Thyroid gland (tissue), 4 donors: ENCODE results near the gene PCDHA1. TPM values are rescaled to one million over a fixed set of nuclear protein-coding genes. Genes with fewer than 3 reads are reported as not detected.
"Not testable (repeated sequence)": the region's sequence is repeated elsewhere in the genome, so short reads cannot be mapped to it uniquely, and the experiment has no call there.

Source experiments
- DNase-seq, 2 donors: peaks; one replicate each; pipeline ENCODE4 v3.0.0-alpha.2; 2019
- H3K27ac ChIP-seq, 3 donors: fragments of 200-600 bp; sonication (generic); 1 replicate in 2 of 3; 2 replicates in 1 of 3; pipeline ENCODE4 v1.5.1; 2016 to 2019; ENCODE audit warnings: mild to moderate bottlenecking in 1 of 3, moderate library complexity in 1 of 3
- H3K27me3 ChIP-seq: fragments of 200-600 bp; sonication (generic); one replicate; pipeline ENCODE4 v1.5.1; 2019
- H3K36me3 ChIP-seq, 2 donors: fragments of 200-600 bp; sonication (generic); one replicate each; pipeline ENCODE4 v1.5.1; 2016 to 2019
- H3K4me1 ChIP-seq, 2 donors: fragments of 200-600 bp; sonication (generic); one replicate each; pipeline ENCODE4 v1.5.1; 2017 to 2019
- H3K4me3 ChIP-seq, 3 donors: fragments of 200-600 bp; sonication (generic); replicated peaks in 1 of 3; 1 replicate in 2 of 3; 2 replicates in 1 of 3; pipeline ENCODE4 v1.5.1; 2016; ENCODE audit warnings: mild to moderate bottlenecking in 1 of 3
- H3K9me3 ChIP-seq: fragments of 200-600 bp; sonication (generic); one replicate; pipeline ENCODE4 v1.5.1; 2017
- POLR2A ChIP-seq, 2 donors: fragments of 450-650 bp; IDR thresholded peaks; one replicate each; pipeline ENCODE4 v1.6.1; 2017; ENCODE audit warnings: antibody characterized with exemption in 2 of 2, mild to moderate bottlenecking in 2 of 2, moderate library complexity in 1 of 2
- WGBS, 2 donors: methylation state at CpG; one replicate each; pipeline ENCODE4 v1.1.5; 2017; 5-methylcytosine and 5-hydroxymethylcytosine counted together
- intact Hi-C: fragments of 100-400 bp; cut with DNase I; formaldehyde crosslinking; loops from one replicate; pipeline ENCODE4 v1.15.1; 2023
- total RNA-seq, 4 donors: library from RNA; depleted of rRNA; stranded (reverse); fragments of >200 nt; gene quantifications; one replicate each; pipeline ENCODE4 v1.2.3, GENCODE V29; 2016
- TF ChIP-seq, protein P1 (sequence below), 6 experiments: fragments of 200-600 bp in 3 of 6; fragments of 450-650 bp in 3 of 6; sonication (generic) in 3 of 6; IDR thresholded peaks; one replicate each; pipeline ENCODE4 v1.5.1; 2016 to 2019; ENCODE audit warnings: antibody characterized with exemption in 6 of 6, mild to moderate bottlenecking in 2 of 6, inconsistent platforms in 1 of 6, moderate library complexity in 1 of 6

Gene PCDHA1
- total RNA-seq, 4 donors from 2014 or later = 0.13 TPM; not detected in 3

DNA sequence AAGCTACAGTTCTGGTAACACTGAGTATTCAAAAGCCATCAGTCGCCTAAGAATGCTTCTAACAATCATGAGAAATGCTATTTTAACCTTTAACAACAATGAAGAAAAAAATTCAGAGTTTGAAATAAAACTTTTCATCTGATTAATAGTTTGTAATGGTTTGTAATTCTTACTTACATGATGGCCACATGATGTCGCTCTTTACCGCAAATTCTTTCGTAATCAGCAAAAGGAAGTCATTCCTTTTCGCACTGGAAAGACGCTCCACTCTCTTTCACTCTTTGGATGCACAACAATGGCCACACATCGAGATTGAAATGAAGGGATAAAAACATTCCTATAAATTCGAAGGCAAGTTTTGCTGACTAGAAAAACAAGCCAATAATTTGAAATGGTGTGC is 48.1 kb downstream of the PCDHA1 start, which contains the start of gene PCDHA7:
TSS of gene PCDHA7 (plus strand) at position 277 of the 400 bp plus-strand sequence. CDS start at position 392, 115 bp downstream.
- H3K27ac ChIP-seq = no peak within 1 kb of the TSS
- H3K4me1 ChIP-seq = no peaks in the 10 kb centered on the region
- no peak for DNase-seq
- intact Hi-C loops = no loop called here
- TF ChIP-seq, protein P1, sequence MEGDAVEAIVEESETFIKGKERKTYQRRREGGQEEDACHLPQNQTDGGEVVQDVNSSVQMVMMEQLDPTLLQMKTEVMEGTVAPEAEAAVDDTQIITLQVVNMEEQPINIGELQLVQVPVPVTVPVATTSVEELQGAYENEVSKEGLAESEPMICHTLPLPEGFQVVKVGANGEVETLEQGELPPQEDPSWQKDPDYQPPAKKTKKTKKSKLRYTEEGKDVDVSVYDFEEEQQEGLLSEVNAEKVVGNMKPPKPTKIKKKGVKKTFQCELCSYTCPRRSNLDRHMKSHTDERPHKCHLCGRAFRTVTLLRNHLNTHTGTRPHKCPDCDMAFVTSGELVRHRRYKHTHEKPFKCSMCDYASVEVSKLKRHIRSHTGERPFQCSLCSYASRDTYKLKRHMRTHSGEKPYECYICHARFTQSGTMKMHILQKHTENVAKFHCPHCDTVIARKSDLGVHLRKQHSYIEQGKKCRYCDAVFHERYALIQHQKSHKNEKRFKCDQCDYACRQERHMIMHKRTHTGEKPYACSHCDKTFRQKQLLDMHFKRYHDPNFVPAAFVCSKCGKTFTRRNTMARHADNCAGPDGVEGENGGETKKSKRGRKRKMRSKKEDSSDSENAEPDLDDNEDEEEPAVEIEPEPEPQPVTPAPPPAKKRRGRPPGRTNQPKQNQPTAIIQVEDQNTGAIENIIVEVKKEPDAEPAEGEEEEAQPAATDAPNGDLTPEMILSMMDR (IDR thresholded peaks at IDR 0.05) = no peak
- no peak for TF ChIP-seq POLR2A (IDR thresholded peaks at IDR 0.05)
- no peak within 1 kb of the TSS for H3K4me3 ChIP-seq
- 6 to 12% methylated on average over 8 of the region's 8 CpGs for whole genome bisulfite sequencing, 2 donors
- no peaks in the 10 kb centered on the region for H3K27me3 ChIP-seq
- no peaks in the 10 kb centered on the region for H3K9me3 ChIP-seq
- no peaks in the 10 kb centered on the region for H3K36me3 ChIP-seq

DNA sequence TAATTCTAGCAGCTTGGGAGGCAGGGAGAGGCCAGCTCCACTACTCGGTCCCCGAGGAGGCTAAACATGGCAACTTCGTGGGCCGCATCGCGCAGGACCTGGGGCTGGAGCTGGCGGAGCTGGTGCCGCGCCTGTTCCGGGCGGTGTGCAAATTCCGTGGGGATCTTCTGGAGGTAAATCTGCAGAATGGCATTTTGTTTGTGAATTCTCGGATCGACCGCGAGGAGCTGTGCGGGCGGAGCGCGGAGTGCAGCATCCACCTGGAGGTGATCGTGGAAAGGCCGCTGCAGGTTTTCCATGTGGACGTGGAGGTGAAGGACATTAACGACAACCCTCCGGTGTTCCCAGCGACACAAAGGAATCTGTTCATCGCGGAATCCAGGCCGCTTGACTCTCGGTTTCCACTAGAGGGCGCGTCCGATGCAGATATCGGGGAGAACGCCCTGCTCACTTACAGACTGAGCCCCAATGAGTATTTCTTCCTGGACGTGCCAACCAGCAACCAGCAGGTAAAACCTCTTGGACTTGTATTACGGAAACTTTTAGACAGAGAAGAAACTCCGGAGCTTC is 48.6 kb downstream of the PCDHA1 start:
- WGBS, 2 donors = 16 to 19% methylated on average over 26 to 27 of the region's 38 CpGs
- H3K27me3 ChIP-seq, H3K9me3 ChIP-seq, H3K4me1 ChIP-seq, H3K4me3 ChIP-seq, DNase-seq, intact Hi-C loops, H3K36me3 ChIP-seq, H3K27ac ChIP-seq: not testable (repeated sequence)

DNA sequence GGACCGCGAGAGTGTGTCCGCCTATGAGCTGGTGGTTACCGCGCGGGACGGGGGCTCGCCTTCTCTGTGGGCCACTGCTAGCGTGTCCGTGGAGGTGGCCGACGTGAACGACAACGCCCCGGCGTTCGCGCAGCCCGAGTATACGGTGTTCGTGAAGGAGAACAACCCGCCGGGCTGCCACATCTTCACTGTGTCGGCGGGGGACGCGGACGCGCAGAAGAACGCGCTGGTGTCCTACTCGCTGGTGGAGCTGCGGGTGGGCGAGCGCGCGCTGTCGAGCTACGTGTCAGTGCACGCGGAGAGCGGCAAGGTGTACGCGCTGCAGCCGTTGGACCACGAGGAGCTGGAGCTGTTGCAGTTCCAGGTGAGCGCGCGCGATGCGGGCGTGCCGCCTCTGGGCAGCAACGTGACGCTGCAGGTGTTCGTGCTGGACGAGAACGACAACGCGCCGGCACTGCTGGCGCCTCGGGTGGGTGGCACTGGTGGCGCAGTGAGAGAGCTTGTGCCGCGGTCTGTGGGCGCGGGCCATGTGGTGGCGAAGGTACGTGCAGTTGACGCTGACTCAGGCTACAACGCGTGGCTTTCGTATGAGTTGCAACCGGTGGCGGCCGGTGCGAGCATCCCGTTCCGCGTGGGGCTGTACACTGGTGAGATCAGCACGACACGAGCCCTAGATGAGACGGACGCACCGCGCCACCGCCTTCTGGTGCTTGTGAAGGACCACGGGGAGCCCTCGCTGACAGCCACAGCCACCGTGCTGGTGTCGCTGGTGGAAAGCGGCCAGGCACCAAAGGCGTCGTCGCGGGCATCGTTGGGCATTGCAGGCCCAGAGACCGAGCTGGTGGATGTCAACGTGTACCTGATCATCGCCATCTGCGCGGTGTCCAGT is 49.9 kb downstream of the PCDHA1 start:
- no peaks in the 10 kb centered on the region for H3K36me3 ChIP-seq
- H3K9me3 ChIP-seq = no peaks in the 10 kb centered on the region
- intact Hi-C loops = no loop called here
- TF ChIP-seq POLR2A (IDR thresholded peaks at IDR 0.05) = no peak
- TF ChIP-seq, protein P1 (IDR thresholded peaks at IDR 0.05) = no peak
- no peaks in the 10 kb centered on the region for H3K4me1 ChIP-seq
- no peak overlapping the region for H3K27ac ChIP-seq
- no peak for DNase-seq
- 38 to 52% methylated on average over 24 to 54 of the region's 103 CpGs for WGBS, 2 donors
- H3K4me3 ChIP-seq = no peak overlapping the region
- H3K27me3 ChIP-seq = no peaks in the 10 kb centered on the region

DNA sequence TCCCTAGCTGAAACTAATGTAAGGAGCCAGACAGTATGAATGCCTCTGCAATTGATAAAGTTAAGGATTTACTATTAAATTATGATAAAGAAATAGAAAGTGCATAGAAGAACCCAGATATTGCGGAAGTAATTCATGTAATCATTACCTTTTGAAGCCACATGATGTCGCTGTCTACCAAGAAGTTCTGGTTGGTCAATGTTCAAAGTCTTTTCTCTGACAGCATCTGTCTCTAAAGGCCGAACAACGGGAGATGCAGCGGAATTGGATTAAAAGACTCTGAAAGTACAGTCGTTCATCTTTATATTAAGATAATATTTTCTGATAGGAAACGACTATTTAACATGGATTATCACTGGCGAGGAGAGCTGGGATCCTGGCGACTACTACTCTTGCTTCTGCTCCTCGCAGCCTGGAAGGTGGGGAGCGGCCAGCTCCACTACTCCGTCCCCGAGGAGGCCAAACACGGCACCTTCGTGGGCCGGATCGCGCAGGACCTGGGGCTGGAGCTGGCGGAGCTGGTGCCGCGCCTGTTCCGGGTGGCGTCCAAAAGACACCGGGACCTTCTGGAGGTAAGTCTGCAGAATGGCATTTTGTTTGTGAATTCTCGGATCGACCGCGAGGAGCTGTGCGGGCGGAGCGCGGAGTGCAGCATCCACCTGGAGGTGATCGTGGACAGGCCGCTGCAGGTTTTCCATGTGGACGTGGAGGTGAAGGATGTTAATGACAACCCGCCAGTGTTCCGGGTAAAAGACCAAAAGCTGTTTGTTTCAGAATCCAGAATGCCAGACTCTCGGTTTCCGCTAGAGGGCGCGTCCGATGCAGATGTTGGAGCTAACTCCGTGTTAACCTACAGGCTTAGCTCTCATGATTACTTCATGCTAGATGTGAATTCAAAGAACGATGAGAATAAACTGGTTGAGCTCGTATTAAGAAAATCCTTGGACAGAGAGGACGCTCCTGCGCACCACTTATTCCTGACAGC is 55.3 kb downstream of the PCDHA1 start, which contains the start of gene PCDHA8:
TSS of gene PCDHA8 (plus strand) at position 210 of the 985 bp plus-strand sequence. CDS start at position 345, 135 bp downstream.
- intact Hi-C loops = no loop called here
- H3K27me3 ChIP-seq = no peaks in the 10 kb centered on the region
- no peak for TF ChIP-seq POLR2A (IDR thresholded peaks at IDR 0.05)
- TF ChIP-seq, protein P1 (IDR thresholded peaks at IDR 0.05) = peak in 1 of 6 experiments; percentile 12

More for the DNA sequence above, 55.3 kb downstream of the PCDHA1 start, which contains the start of gene PCDHA8:
- H3K36me3 ChIP-seq = no peaks in the 10 kb centered on the region
- H3K9me3 ChIP-seq = no peaks in the 10 kb centered on the region
- no peak for DNase-seq
- no peak within 1 kb of the TSS for H3K4me3 ChIP-seq
- H3K4me1 ChIP-seq = no peaks in the 10 kb centered on the region
- no peak within 1 kb of the TSS for H3K27ac ChIP-seq
- 21 to 23% methylated on average over 31 to 45 of the region's 47 CpGs for WGBS, 2 donors
